ENCODE data around the gene CYP1B1.

DNA sequence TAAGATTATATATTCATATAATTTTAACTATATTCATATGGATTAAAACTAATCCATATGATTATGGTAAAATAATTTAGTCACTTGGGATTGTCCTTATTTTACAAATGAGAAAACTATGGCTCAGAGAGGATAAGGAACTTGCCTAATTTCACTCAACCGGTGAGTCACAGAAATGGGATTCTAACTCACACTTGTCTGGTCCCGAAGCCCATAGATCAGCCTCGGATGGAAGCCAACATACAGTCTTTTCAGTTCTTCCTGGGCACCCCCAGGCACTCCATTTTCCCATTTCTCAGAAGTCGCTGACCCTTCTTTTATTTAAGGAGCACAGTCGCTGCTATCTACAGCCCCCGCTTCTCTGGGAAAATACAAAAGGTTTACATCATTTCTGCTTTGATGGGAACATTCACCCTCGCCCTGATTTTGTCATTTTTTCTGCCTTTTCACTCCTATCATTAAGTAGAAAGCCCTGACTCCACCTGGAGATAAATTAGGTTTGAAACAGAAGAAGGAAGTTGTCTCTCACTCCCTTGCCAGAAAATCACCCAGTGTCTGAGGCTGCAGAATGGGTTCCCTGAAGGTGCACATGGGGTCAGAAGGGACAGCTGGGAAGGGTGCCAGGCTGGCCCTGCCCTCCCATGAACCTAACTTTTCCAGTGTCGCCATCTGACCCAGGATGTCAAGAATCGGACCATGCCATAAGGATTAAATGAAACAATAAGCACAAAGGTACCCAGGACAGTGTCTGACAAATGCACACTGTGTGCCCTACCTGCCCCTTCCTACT, 36.6 kb downstream of the CYP1B1 start:
- TF ChIP-seq, protein P1, sequence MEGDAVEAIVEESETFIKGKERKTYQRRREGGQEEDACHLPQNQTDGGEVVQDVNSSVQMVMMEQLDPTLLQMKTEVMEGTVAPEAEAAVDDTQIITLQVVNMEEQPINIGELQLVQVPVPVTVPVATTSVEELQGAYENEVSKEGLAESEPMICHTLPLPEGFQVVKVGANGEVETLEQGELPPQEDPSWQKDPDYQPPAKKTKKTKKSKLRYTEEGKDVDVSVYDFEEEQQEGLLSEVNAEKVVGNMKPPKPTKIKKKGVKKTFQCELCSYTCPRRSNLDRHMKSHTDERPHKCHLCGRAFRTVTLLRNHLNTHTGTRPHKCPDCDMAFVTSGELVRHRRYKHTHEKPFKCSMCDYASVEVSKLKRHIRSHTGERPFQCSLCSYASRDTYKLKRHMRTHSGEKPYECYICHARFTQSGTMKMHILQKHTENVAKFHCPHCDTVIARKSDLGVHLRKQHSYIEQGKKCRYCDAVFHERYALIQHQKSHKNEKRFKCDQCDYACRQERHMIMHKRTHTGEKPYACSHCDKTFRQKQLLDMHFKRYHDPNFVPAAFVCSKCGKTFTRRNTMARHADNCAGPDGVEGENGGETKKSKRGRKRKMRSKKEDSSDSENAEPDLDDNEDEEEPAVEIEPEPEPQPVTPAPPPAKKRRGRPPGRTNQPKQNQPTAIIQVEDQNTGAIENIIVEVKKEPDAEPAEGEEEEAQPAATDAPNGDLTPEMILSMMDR (IDR thresholded peaks at IDR 0.05) = no peak
- TF ChIP-seq POLR2AphosphoS5 (IDR thresholded peaks at IDR 0.05) = no peak

Data from sigmoid colon (tissue), 4 donors.